Stimulated activated CD8-positive, alpha-beta memory T cell treated with anti-CD3 and anti-CD28 coated beads, Interleukin-12 subunit alpha, Interleukin-12 subunit beta, amount 100 ng/mL, for 24 hours (primary cell): ENCODE results near the gene IL18R1.
A peak's percentile ranks its signal among the peaks of the same experiment; 100 is the strongest.
"Not testable (repeated sequence)": the region's sequence is repeated elsewhere in the genome, so short reads cannot be mapped to it uniquely, and the experiment has no call there.

Experiments
- DNase-seq: peaks from one replicate; pipeline ENCODE4 v3.0.0-alpha.2; 2020; ENCODE audit errors: extremely low read depth

Gene IL18R1, protein sequence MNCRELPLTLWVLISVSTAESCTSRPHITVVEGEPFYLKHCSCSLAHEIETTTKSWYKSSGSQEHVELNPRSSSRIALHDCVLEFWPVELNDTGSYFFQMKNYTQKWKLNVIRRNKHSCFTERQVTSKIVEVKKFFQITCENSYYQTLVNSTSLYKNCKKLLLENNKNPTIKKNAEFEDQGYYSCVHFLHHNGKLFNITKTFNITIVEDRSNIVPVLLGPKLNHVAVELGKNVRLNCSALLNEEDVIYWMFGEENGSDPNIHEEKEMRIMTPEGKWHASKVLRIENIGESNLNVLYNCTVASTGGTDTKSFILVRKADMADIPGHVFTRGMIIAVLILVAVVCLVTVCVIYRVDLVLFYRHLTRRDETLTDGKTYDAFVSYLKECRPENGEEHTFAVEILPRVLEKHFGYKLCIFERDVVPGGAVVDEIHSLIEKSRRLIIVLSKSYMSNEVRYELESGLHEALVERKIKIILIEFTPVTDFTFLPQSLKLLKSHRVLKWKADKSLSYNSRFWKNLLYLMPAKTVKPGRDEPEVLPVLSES

DNA sequence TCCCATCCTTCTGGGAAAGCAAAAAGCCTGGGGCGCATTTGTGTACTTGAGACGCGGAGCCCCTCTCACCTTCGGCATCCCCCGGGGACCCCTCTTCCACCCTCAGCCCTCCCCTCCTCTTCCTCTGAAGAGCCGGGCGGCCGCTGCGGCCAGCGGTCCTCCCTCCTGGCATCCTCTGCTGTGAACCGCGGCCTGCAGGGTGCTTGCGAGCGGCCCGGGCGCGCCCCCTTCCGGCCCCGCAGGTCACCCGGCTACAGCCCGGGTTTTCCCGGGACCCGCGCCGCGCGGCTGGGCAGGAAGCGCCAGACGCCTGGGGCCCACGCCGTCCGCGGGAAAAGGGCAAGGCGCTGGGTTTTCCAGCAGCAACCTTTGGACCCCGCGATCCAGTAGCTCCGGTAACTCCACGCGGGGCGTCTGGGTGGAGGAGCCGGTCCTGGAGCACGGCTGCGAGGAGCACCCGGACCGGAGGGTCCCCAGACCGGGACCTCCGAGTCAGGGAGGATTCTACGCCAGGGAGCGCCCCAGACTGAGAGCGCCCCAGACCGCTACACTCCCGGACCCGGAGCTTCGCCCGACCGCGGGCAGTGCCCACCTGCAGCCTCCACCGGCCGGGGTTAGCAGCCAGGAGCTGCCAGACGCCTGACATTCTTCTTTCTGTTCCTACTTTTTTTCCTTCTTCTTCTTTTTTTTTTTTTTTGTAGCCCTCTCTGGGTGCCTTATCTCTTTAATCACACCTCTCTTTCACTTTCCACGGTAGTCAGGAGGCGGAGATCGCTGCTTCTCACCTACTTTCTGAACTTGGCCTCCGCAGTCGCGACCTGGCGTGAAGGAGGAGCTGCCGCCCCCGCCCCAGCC is at the start of gene IL18R1:
Gene IL18R1, plus strand, starts transcription at position 271 of the 855 bp plus-strand sequence. CDS start 6,865 bp downstream, outside the sequence.
- peak; percentile 37 for DNase-seq

DNA sequence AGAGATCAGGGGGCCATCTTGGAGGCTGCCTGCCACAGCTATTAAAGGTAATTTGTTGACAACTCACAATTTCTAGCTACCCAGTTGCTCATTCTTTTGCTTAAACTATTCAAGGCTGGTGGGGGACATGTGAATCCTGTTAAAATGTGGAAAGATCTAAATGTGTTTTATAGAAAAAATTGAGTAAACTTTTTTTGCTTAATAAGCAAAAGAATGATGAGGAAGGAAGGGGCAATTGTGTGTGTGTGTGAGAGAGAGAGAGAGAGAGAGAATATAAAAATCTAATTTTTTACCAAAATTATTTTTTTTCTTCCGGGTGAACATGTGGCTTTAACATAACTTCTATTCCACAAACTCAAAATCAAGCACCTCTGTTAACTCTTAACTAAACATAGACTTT is 49.5 kb upstream of the IL18R1 start:
- no peak for DNase-seq

DNA sequence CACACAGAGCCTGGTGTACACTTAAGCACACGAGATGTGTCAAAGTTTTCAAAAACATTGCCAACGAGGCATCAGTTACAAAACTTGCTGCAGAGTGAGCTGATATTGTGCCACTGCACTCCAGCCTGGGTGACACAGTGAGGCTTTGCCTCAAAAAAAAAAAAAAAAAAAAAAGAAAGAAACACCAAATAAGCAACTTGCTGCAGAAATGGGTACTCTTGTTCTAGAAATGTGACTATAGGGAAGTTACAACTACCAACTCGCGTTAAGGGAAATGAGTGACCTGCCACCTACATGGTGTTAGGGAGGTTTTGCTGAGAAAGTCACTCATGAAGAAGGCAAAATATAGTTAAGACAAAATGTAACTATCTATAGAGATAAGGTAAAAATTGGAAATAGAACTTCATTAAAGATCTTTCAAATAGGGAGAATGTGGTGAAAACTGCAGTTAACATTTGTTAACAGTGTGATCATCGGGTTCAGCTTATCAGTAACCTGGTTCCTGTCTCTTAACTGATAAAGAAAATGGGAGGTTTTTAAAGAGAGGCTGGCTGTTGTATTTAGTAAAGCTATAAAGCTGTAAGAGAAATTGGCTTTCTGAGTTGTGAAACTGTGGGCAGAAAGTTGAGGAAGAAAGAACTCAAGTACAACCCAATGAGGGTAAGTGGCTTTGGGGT is 44.5 kb upstream of the IL18R1 start, which contains the start of gene IL1RL1:
Gene IL1RL1, plus strand, starts transcription at position 600 of the 677 bp plus-strand sequence. CDS start 26,702 bp downstream, outside the sequence.
- no peak for DNase-seq

DNA sequence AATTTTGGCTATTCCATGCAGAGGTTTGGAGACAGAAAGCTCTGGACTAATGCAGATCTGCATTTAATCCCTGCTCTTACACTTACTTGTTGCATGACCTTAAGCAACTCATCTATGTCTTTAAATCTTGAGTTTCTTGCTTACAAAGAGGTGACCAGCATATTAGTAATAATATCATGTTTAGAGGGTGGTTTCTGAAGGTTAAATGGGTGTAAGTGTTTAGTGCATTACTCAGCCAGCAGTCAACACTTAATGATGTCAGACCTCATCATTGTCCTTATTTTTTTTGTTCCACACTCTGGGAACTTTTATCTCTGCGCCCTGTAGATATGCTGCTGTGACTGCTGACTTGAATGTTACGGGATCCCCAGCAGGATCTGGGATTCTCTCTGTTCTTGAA is 42.6 kb upstream of the IL18R1 start:
- DNase-seq: no peak

DNA sequence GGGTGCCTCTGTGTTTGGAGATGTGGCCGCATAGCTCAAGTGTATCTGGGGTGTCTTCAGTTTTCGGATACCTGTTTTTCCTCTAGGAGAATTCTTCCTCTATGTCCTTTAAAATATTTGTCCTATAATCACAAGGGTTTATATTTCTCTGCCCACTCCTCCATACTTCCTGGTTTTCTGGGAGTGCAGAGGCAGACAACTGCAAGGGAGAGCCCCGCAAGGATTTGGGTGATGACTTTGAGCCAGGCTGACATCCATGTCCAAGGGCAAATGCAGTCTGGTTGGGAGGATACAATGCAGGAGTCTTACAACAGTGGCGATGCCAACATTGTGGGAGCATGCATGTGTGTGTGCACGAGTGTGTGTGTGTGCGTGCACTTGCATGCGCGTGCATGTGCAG is 42.1 kb upstream of the IL18R1 start:
- DNase-seq: no peak

DNA sequence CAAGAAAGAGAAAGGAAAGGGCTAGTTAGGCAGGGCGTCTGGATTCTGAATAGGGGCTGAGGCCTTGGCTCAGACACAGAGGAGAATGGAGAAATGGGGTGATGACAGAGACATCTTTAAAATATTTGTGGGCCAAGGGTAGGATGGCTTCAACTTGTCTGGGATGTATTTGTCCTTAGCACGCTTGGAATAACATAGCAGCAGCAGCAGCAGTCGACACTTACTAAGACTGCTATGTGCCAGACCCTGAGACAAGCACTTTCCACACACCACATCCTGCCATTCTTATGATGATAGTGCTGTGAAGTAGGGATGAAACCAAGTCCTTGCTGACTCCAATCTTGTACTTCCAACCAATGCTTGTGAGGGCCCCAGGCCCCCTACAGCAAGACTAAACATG is 41.6 kb upstream of the IL18R1 start:
- DNase-seq: no peak

DNA sequence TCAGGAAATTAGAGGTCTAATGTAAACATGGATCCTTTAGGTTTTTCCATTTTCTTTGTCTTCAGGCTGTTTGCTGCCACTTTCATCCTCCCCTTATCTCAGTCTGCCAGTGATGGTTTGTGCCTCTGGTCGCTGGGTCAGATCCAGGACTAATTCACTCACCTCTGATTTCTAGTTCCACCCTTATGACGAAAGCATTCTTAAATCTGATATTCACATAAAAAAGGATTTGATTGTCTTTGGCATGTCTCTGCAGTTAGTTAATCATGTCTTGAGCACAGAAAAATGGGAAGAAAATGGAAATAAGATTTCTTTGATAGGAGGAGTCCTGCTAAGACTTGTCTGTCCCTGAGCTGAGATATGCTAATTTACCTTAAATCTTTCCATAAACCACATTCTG is 39.7 kb upstream of the IL18R1 start:
- DNase-seq: no peak

DNA sequence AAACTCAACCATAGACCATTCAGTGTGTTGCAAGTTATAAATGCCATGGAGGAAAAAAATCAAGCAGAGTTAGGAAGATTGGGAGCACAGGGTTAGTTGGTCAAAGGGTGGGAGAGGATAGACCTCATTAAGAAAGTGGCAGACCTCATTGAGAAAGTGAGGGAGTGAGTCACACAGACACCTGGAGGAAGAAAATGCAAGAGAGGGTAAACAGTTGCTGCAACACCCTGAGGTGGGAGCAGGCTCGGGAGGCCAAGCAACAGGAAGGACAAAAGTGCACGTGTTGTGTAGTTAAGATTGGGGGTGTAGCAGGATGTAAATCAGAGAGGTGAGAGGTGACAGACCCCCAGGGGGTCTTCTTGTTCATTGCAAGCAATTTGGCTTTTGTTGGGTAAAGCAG is 37.9 kb upstream of the IL18R1 start:
- no peak for DNase-seq

DNA sequence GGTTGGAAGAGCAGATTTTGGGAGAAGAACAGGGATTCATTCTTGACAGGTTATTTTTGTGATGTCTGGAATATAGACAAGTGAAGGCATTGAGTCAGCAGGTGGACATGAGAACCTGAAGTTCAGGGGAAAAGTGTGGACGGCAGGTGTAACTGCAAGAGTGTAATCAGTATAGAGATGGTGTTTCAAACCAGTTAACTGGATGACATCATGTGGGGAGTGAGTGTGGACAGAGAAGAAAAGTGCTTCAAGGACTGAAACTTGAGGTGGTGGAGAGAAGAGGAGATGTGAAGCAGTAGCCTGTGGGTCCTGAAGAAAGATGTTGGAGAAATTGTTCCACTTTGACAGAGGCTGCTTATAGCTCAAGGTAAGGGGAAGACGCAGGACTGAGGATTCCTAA is 37.2 kb upstream of the IL18R1 start:
- DNase-seq: no peak

DNA sequence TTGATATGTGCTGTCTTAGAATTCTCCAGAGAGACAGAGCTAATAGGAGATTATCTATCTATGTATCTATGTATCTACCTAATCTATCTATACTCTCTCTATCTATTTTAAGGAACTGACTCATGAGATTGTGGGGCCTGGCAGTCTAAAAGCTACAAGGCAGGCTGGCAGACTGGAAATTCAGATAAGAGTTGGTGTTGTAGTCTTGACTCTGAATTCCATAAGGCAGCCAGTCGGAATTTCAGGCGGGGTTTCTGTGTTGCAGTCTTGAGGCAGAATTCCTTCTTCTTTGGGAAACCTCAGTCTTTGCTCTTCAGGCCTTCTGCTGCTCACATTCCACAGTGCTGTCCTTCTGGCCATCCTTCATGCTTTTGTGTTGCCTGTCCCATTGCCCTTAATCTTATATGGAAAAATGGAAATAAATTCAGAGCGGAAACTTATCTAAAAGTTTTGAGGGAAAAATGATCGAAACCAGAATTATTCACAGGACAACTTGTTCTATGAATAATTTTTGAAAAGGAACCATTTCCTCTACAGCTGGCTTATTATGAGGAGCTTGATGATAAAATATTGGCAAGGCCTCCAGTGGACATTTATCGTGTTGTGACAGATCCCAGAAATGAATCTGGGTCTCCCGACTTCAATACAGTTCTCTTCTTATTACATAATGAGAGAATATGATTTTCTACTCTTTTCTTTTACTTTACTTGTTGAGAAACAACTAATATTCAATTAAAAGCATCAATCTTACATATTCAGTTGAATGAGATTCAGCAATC is 33.5 kb upstream of the IL18R1 start:
- no peak for DNase-seq

DNA sequence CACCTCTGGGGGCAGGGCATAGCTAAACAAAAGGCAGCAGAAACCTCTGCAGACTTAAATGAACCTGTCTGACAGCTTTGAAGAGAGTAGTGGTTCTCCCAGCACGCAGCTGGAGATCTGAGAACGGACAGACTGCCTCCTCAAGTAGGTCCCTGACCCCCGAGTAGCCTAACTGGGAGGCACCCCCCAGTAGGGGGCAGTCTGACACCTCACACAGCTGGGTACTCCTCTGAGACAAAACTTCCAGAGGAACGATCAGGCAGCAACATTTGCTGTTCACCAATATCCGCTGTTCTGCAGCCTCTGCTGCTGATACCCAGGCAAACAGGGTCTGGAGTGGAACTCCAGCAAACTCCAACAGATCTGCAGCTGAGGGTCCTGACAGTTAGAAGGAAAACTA is 30.7 kb upstream of the IL18R1 start:
- DNase-seq: not testable (repeated sequence)

DNA sequence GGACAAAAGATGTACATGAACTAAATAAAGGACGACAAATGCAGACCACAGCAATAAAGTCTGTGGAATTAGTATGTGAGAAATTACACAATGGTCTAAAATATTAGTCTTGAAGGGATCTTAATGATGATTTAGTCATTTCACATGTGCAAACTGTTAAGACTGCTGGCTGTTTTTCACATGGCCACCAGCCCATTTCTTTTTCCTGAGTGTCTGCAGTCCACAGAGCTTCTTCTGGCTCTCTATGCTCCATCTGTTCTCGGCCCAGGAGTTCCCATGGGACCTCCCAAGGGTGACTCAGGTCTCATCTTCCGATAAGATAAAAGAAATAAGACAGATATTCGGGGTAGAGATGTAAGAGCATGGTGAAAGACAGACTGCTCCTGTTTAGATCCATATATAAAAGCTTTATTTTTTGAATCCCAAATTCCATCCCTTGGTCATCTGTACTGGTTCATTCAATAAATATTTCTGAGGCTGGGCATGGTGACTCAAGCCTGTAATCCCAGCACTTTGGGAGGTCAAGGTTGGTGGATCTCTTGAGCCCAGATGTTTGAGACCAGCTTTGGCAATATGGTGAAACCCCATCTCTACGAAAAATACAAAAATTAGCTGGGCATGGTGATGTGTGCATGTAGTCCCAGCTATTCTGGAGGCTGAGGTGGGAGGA is 24.1 kb upstream of the IL18R1 start:
- DNase-seq: no peak

DNA sequence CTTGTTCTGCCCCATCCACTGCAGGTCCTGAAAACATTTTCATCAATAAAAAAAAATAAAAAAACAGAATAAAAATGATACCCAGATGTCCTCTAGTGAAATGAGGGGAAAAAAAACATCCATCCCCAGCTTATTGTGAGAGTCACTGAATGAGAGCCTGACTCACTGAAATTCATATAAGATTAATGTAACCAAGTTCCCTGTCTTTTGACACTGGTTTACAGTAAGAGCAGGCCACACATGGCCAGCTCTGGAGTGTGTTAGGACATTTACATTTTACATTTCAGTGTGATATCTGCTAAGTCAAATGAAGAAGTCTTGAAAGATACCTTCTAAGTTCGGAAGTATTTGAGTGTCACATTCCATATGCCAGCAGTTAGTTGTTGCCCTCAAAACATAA is 21.1 kb upstream of the IL18R1 start:
- DNase-seq: no peak

DNA sequence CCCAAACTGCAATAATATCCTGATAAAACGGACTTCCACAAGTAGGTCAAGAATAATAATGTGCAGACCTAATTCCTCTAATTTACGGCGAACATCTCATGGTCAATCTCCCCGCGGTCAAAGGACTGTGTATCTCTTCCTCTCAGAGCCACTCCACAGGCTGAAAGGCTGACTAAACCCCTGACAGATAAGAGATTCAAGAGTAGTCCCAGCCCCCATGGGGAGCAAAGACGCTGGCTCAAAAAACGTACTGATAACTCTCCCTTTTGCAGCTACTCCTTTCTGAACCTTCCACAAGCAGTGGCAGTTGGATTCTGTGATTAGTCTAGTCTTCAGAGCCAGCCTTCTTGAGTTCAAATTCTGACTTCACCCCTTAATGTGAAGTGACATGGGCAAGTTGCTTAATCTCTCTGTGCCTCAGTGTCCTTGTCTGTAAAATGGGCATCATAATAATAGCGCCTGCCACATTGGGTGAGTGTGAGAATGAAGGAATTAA is 19.7 kb upstream of the IL18R1 start:
- DNase-seq: no peak

DNA sequence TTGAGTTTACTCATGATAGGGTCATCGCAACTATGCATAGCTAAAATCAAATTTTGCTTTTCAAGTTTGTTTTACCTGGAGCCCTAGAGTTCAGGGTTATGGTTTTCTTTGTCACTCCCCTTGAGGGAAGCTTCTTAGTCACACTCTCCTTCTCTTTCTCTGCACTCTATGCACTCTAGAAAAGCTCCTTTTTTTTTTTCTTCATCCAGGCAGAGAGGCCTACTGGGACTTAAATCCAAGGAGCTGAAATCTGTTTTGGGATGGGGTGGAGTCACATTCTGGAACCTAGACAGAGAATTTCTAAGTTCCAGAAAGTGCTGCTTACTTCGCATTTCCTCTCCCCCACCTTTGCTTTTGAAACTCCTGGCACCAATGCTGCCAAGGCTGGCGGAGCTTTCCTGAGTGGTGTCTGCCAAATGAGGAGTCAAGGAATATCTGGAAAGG is 19.1 kb upstream of the IL18R1 start:
- no peak for DNase-seq

DNA sequence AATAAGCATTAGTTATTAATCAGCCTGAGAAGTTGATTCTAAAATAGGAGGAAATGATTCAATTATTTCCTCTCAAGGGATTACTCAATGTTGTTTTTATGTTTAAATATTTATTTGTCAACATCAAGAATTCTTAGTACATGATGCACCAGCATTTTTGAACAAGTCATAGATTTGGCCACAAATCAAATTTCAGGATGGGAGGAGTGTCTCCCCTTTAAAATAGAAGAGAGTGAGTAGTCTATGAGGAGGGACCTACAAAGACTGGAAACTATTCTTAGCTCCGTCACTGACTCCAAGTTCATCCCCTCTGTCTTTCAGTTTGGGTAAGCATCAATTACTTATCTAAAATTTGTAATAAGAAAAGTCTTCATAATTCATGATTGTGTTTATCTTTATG is 18.6 kb upstream of the IL18R1 start:
- DNase-seq: no peak

DNA sequence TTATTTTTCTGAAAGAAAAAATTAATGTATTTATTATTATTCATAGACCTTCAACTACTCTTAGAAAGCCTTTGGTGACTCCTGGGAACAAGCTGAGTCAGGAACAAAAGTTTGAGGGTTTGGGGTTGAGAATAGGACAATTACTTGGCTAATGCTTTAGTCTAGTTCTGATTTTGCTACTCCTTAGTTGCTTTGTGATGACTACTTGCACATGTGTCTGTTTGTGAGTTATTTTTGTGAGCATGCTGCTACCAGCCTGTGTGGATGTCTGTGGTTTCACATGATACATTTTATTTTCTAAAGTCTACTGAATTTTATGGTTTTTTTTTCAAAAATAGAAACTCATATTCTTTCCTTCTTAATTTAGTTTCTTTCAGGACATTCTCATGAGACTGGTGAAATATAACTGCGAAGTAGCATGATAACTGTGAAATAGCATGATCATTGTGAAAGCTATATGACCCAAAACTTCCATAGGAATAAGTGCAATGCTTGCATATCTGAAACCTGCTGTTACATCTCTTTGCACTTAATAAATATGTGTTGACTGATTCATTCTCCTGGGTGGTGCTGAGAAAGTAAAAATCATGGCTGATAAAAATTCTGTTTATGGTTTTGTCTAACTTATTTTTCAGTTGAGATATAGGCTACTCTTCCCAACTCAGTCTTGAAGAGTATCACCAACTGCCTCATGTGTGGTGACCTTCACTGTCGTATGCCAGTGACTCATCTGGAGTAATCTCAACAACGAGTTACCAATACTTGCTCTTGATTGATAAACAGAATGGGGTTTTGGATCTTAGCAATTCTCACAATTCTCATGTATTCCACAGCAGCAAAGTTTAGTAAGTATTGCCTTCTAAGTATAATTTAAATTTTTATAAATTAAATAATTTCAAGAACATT is 17.9 kb upstream of the IL18R1 start:
- DNase-seq: no peak

DNA sequence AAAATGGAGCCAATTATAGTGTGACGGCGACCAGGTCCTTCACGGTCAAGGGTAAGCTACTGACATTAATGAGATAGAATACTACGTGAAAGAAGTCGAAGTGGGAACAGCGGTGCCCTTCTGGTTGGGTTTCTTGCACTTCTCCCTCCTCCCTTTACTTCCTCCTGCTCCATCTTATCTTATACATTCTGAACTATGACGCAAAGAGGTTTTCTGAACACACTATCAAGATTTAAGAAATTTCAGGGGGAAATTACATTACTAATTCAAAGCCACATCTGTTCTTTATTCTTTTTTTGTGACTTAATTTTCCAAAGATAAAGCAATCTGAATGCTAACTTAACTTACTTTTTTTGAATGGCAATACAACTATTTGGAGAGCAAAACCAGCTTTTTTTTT is 14.8 kb upstream of the IL18R1 start:
- no peak for DNase-seq

DNA sequence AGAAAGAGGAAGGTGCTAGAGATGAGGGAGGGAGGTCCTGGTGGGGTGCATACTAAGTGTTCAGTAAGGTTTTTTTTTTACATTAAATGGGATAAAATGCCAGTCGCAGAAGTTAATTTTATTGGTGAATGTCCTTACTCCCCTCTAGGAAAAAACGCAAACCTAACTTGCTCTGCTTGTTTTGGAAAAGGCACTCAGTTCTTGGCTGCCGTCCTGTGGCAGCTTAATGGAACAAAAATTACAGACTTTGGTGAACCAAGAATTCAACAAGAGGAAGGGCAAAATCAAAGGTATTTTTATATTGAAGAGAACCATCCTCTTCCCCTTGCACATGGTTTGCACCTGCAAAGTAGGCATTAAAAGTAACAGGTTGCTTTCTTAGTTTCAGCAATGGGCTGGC is 12.7 kb upstream of the IL18R1 start:
- no peak for DNase-seq
